SK-N-SH (cell line): ENCODE results near the gene PPM1B.

Experiments
- CTCF ChIP-seq: fragments of 200-600 bp; sonication (generic); IDR thresholded peaks from 2 replicates; pipeline ENCODE4 v1.6.1; 2017; ENCODE audit warnings: antibody characterized with exemption, mild to moderate bottlenecking, moderate library complexity
- FOXM1 ChIP-seq: IDR thresholded peaks from 2 replicates; pipeline ENCODE4 v1.4.0; 2012; ENCODE audit warnings: low read depth, mild to moderate bottlenecking
- POLR2AphosphoS5 ChIP-seq: IDR thresholded peaks from 2 replicates; pipeline ENCODE4 v1.6.1; 2012; ENCODE audit warnings: low read depth, low read length
- ZBTB33 ChIP-seq: IDR thresholded peaks from 2 replicates; pipeline ENCODE4 v1.4.0; 2012; ENCODE audit warnings: low read depth, borderline replicate concordance

- TF ChIP-seq CTCF (no peak), FOXM1 (no peak), POLR2AphosphoS5 (no peak), ZBTB33 (no peak)
Measured at GRCh38 chr2:44137048-44137447, 31.6 kb upstream of the PPM1B start.
